ENCODE results near the gene TCP1.
"Not testable (repeated sequence)": the region's sequence is repeated elsewhere in the genome, so short reads cannot be mapped to it uniquely, and the experiment has no call there.

The TCP1 gene

GRCh38 chr6:159789377-159790148 is at the start of gene TCP1:
TSS of gene TCP1 (minus strand) at chr6:159789602. CDS start at chr6:159789468, 134 bp downstream.
- peak; percentile 99 for DNase-seq

- DNase-seq: no peak
These were observed 48.8 kb upstream of the TCP1 start for GRCh38 chr6:159838020-159838744.

GRCh38 chr6:159837511-159837910 is 48.1 kb upstream of the TCP1 start:
- DNase-seq: no peak

- DNase-seq: no peak
These were observed 47.5 kb upstream of the TCP1 start for GRCh38 chr6:159836718-159837490.

GRCh38 chr6:159833997-159834603 is 44.7 kb upstream of the TCP1 start:
- DNase-seq: no peak

GRCh38 chr6:159833556-159833955 is 44.2 kb upstream of the TCP1 start:
- DNase-seq: no peak

DNA sequence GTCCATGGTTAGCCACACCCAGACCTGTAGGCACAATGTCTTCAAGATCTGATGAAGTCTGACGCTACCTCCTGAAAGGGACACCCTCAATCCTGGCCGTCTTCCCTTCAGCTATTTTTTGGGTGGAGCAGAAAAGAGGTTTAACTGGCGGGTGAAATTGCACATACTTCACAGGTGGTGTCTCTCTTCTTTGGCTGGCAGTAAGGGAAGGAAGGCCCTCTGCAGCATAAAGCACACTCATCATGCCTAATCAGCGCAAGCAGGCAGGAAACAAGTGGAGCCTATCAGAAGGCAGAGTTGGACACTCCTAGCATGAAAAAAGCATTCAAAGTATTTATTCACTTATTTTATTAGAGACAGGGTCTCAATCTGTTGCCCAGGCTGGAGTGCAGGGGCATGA is 43.5 kb upstream of the TCP1 start:
- no peak for DNase-seq

- no peak for DNase-seq
These were observed 41.9 kb upstream of the TCP1 start for GRCh38 chr6:159831373-159831679.

GRCh38 chr6:159830501-159831372 is 41.3 kb upstream of the TCP1 start:
- DNase-seq: no peak

DNA sequence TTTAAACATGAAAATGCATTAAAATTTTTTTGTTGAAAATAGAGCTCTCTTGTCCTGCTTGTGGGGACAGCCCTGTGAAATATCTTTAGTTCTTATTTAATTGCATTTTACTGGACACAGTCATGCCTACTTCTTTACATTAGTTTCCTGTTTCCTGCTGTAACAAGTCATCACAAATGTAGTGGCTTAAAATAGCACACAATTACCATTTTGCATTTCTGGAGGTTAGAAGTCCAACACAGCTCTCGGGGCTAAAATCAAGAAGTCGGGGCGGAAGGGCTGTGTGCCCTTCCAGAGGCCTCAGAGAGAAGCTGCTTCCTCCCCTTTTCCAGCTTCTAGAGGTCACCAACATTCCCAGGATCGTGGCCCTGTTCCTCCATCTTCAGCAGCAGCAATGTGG is 40.1 kb upstream of the TCP1 start:
- no peak for DNase-seq

GRCh38 chr6:159828074-159828473 is 38.7 kb upstream of the TCP1 start:
- DNase-seq: no peak

GRCh38 chr6:159826968-159827647 is 37.7 kb upstream of the TCP1 start:
- DNase-seq: no peak

GRCh38 chr6:159826004-159826403 is 36.6 kb upstream of the TCP1 start:
- DNase-seq: no peak

GRCh38 chr6:159824690-159825089 is 35.3 kb upstream of the TCP1 start:
- DNase-seq: not testable (repeated sequence)

DNA sequence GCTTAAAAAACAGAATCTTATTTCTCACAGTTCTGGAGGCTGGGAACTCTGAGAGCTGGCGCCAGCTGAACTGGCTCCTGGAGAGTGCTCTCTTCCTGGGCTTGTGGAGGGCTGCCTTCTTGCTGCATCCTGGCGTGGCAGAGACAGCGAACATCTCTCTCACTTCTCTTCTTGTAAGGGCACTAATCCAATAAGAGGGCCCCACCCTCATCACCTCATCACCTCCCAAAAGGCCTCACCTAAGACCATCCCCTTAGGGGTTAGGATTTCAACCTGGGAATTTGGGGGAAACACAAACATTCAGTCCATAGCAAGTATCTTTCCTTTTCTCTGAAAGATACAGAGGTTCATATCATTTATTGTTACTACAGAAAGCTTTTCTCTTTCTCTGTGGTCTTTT is 34.6 kb upstream of the TCP1 start:
- no peak for DNase-seq

DNA sequence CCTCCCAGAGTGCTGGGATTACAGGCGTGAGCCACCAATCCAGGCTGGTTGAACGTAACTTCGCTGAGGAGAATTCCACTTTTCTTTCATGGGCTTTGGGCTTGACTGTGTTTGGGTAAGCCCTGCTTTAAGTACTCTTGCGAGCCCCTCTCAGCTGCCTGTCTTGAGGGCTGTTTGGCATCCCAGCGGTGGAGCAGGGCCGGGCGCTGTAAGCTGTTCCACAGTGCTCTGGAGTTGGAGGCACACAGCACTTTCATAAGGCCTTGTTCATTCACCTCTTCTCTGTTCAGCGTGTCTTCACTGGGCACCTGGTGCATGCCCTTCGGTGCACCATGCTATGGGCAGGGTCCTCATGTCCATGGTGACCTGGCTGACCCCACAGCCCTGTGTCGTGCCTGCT is 32.3 kb upstream of the TCP1 start:
- DNase-seq: no peak

DNA sequence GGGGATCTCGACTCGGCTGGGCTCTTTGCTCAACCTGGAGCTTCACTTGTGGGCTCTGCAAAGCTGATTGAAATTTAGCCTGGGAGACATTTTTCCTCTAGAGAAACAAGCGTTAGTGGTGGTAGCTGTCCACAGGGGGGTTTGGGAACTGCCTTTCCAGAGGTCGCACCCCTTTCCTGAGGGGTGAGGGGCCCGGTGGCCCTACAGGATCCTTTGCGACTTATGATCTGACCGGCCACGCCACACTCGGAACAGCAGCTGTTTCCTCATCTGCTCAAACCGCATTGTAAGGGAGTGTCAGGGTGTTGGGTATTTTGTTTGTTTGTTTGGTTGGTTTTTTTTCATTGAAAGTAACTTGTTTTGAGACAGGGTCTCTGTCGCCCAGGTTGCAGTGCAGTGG is 31.7 kb upstream of the TCP1 start:
- no peak for DNase-seq

GRCh38 chr6:159819932-159820640 is 30.7 kb upstream of the TCP1 start:
- peak; percentile 32 for DNase-seq

GRCh38 chr6:159819098-159819497 is 29.7 kb upstream of the TCP1 start:
- DNase-seq: no peak

DNA sequence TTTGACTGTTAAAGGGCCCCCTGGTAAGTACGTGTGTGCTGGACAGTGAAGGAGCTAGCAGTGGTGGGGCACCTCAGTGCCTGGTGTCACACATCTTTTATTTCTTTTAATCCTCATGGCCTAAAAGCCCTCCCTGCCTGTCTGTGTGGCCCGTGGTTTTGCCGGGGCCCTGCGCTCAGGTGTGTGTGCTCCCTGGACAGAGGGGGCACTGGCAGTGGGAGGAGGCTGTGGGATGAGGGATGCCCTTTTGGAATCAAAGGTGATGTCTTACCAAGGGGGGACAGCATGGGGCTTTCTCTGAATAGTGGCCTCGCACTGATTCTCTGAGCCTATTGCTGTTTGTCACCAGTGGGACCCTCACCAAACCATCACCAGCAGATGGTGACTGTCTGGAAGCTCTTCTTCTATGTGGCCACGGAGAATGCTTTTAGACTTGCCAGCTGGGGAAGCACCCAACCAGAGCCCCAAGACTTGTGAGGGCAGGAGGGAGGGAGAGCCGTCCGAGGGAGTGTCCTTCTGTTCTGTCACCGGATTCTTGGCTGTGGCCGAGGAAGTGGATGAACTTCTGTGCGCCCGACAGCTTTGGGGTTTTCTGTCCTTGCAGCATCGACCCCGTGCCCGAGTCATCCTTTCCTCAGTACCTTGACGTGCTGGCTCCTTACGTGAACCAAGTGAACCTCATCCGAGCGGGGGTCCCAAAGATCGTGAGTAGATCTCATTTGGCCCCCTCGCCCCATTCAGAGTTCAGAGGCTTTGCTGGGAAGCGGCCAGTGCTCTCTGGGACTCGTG is 28.7 kb upstream of the TCP1 start:
- no peak for DNase-seq

Data from activated naive CD4-positive, alpha-beta T cell treated with anti-CD3 and anti-CD28 coated beads, Interleukin-2, amount 50 U/mL, for 16 hours (primary cell).